Right cardiac atrium (tissue), 5 donors: ENCODE data around the gene LMBRD1. TPM values are rescaled to one million over a fixed set of nuclear protein-coding genes. Genes with fewer than 3 reads are reported as not detected.

Source experiments
- ATAC-seq, 2 donors: fragments of 200-7000 bp; cut with Tn5 transposase; one replicate each; pipeline versions ENCODE4 v1.8.0 to v1.9.1; 2020; ENCODE audit warnings: moderate library complexity in 2 of 2, mild to moderate bottlenecking in 1 of 2
- DNase-seq, 3 donors: peaks; one replicate each; pipeline ENCODE4 v3.0.0-alpha.2; 2020
- H3K27ac ChIP-seq: one replicate; pipeline ENCODE4 v1.5.1; 2013; ENCODE audit warnings: mild to moderate bottlenecking, low read length, control low read depth, moderate library complexity
- H3K27me3 ChIP-seq: one replicate; pipeline ENCODE4 v1.6.1; 2013; ENCODE audit not compliant: control insufficient read depth, insufficient read depth
- H3K4me1 ChIP-seq: one replicate; pipeline ENCODE4 v1.6.1; 2013; ENCODE audit warnings: low read length; ENCODE audit not compliant: control insufficient read depth, insufficient read depth
- H3K4me3 ChIP-seq: one replicate; pipeline ENCODE4 v1.5.1; 2013; ENCODE audit warnings: low read length, control low read depth
- H3K9me3 ChIP-seq: one replicate; pipeline ENCODE4 v1.6.1; 2013; ENCODE audit warnings: low read length; ENCODE audit not compliant: control insufficient read depth
- WGBS: extraction: QIAGEN DNeasy Blood & Tissue Kit; methylation state at CpG from one replicate; pipeline ENCODE4 v1.1.7; 2013; 5-methylcytosine and 5-hydroxymethylcytosine counted together
- intact Hi-C, 4 donors: fragments of 100-400 bp; cut with DNase I; formaldehyde crosslinking; loops; one replicate each; pipeline versions ENCODE4 v1.11.0 to v1.14.0; 2022 to 2023
- polyA plus RNA-seq: library from polyadenylated mRNA; stranded (reverse); fragments of 200-250 nt; gene quantifications from one replicate; pipeline ENCODE4 v1.2.3, GENCODE V29; 2013
- total RNA-seq, 4 donors: library from RNA; stranded (reverse); fragmentation: NEBNext Ultra II Directional; extraction: Animal tissue kit (Norgen Biotek cat#: 25700); gene quantifications; one replicate each; pipeline ENCODE4 v1.2.1, GENCODE V29; 2021
- donor health status: healthy with polysubstance abuse.
- donor health status: DM: no; HTN: yes; CAD: no.
- donor health status: DM: no; HTN: no; CAD: no.
- donor health status: DM: no; HTN: yes; CAD: no; lungs with severe emphysema.
- donor health status: DM: yes; HTN: yes; CAD: no.

The LMBRD1 gene
- total and polyA plus RNA-seq, 5 donors = 46.3 to 56.2 (median 51.5) TPM

GRCh38 chr6:69775941-69776340 is 20.9 kb downstream of the LMBRD1 start:
- intact Hi-C loops = no loop called here
- Histone ChIP-seq H3K27me3 (no peaks in the 10 kb centered on the region), H3K27ac (no peak overlapping the region), H3K9me3 (no peaks in the 10 kb centered on the region), H3K4me3 (no peak overlapping the region), H3K4me1 (no peaks in the 10 kb centered on the region)
- DNase-seq = no peak
- no peak for ATAC-seq

DNA sequence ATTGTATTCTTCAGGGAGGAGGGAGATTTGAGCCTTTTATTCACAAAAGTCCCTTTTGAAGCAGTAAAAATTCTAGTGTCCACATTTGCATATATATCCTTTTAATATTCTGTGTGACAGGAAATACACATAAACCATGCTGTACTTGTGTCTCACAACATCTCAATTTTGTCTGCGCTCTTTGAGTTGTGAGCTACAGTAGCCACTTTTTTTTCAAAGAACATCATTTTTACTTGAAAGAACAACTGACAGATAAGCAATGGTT is 21.3 kb downstream of the LMBRD1 start:
- H3K27me3 ChIP-seq = no peaks in the 10 kb centered on the region
- H3K4me3 ChIP-seq = no peak overlapping the region
- no peaks in the 10 kb centered on the region for H3K9me3 ChIP-seq
- DNase-seq (no peak), ATAC-seq (no peak)
- WGBS = 98% methylated on average over 1 of the region's 1 CpG
- intact Hi-C loops = no loop called here
- H3K27ac ChIP-seq = no peak overlapping the region
- H3K4me1 ChIP-seq = no peaks in the 10 kb centered on the region

- WGBS = 87% methylated on average over 4 of the region's 4 CpGs
- Histone ChIP-seq H3K27ac (no peak overlapping the region), H3K4me1 (no peaks in the 10 kb centered on the region), H3K9me3 (no peaks in the 10 kb centered on the region), H3K4me3 (no peak overlapping the region), H3K27me3 (no peaks in the 10 kb centered on the region)
- intact Hi-C loops = no loop called here
- ATAC-seq (no peak), DNase-seq (no peak)
These were observed 21.8 kb downstream of the LMBRD1 start for GRCh38 chr6:69774740-69775584.

DNA sequence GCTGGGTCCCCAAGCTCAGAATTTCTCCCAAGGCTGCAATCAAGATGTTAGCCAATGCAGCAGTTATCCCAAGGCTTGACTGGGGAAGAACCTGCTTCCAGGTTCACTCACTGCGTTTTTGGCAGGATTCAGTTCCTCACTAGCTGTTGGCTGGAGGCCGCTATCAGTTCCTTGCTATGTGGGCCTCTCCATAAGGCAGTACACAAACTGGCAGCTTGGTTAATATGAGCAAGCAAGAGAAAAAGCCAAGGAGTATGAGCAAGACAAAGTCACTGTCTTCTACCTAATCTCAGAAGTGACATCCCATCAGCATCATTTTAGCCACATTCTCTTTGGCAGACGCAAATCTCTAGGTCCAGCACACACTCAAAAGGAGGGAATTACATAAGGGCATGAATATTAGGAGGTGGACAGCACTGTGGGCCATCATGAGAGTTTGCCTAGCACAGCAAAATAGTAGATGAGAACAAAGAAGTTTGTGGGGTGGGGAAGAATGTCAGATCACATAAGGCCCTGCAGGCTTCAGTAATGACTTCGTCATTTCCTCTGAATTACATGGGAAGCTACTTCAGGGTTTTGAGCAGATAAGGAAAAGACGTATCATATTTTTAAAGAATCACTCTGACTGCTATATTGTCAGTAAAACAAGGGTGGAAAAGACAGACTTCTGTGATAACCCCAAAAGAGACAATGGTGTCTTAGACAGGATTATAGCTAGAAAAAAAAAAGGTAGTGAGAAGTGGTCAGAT is 25.5 kb downstream of the LMBRD1 start:
- intact Hi-C loops = no loop called here
- no peak overlapping the region for H3K4me3 ChIP-seq
- H3K4me1 ChIP-seq = no peaks in the 10 kb centered on the region
- DNase-seq (no peak), ATAC-seq (no peak)
- H3K9me3 ChIP-seq = no peaks in the 10 kb centered on the region
- H3K27me3 ChIP-seq = no peaks in the 10 kb centered on the region
- 86% methylated on average over 5 of the region's 5 CpGs for WGBS
- no peak overlapping the region for H3K27ac ChIP-seq

DNA sequence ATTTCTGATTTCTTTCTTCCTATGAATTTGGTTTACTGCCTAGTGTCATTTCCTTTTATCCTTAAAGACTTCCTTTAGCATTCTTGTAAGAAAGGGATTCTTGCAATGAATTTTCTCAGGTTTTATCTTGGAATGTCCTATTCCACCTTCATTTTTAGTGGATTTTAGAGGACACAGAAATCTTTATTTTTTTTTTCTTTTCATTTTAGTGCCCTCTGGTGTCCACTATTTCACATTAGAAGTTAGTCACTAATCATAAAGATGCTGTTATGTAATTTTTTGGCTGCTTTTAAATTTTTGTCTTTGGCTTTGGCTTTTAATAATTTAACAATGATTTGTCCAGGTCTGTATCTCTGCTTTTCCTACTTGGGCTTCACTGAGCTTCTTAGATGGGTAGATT is 28.1 kb downstream of the LMBRD1 start:
- Histone ChIP-seq H3K4me3 (no peak overlapping the region), H3K27ac (no peak overlapping the region), H3K27me3 (no peaks in the 10 kb centered on the region), H3K4me1 (no peaks in the 10 kb centered on the region), H3K9me3 (no peaks in the 10 kb centered on the region)
- no peak for DNase-seq
- no peak for ATAC-seq
- intact Hi-C loops = no loop called here

GRCh38 chr6:69763763-69764162 is 33.0 kb downstream of the LMBRD1 start:
- Histone ChIP-seq H3K27ac (no peak overlapping the region), H3K27me3 (no peaks in the 10 kb centered on the region), H3K4me3 (no peak overlapping the region), H3K9me3 (no peaks in the 10 kb centered on the region), H3K4me1 (peaks cover 3% of the 10 kb centered on the region)
- WGBS = 91% methylated on average over 3 of the region's 3 CpGs
- no peak for DNase-seq
- intact Hi-C loops = no loop called here
- no peak for ATAC-seq

DNA sequence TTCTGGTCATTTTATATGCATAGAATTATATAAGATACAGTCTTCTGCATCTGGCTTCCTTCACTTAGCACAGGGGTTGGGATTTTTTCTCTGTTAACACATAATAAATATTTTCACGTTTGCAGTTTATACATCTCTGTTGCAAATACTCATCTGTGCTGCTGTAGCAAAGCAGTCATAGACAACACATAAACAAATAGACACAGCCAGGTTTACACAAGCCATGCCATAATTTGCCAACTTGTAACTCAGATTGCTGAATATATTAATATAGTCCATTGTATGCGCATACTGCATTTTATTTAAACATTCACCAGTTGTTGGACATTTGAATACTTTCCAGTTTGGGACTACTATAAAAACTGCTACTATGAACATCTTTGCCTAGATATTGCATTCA is 35.0 kb downstream of the LMBRD1 start:
- Histone ChIP-seq H3K27ac (no peak overlapping the region), H3K27me3 (no peaks in the 10 kb centered on the region), H3K9me3 (no peaks in the 10 kb centered on the region), H3K4me1 (peaks cover 3% of the 10 kb centered on the region), H3K4me3 (no peak overlapping the region)
- ATAC-seq = no peak
- 82% methylated on average over 2 of the region's 2 CpGs for WGBS
- DNase-seq = no peak
- intact Hi-C loops = no loop called here

DNA sequence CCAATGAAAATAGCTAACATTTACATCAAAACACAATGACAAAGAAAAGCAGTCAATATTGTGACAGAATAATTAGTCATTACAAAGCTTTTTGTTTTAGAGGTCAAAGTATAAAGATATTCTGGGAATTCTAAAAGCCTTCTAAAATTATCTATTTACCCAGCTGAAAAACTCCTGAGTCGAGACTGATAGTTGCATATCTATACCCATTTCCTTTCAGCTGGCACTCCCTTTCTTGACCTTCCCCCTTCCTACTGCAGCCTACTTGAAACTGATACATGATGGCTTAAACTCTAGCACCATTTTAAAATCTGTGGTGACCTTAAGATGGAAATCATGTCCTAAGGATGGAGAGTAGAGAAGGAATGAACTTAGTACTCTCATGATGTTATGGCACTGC is 38.6 kb downstream of the LMBRD1 start:
- Histone ChIP-seq H3K4me1 (peaks cover 3% of the 10 kb centered on the region), H3K4me3 (no peak overlapping the region), H3K9me3 (no peaks in the 10 kb centered on the region), H3K27me3 (no peaks in the 10 kb centered on the region), H3K27ac (no peak overlapping the region)
- ATAC-seq (no peak), DNase-seq (no peak)
- intact Hi-C loops = no loop called here
- WGBS = 16% methylated on average over 1 of the region's 1 CpG

DNA sequence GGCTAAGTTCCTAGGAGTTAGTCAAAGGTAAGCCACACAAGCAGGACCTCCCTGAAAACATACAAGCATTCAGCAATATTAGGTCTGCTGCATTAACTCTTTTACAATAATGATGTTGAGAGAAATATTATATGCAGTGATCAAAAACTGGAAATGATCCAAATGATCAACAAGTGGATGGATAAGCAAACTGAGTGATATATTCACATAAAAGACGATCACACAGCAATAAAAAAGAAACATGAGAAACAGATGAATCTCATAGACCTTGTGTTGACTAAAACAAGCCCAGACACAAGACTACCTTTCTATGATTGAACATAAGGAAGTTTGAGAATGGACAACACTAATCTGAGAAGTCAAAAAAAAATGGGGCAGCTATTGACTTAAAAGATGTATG is 39.9 kb downstream of the LMBRD1 start:
- DNase-seq (no peak), ATAC-seq (no peak)
- intact Hi-C loops = no loop called here
- Histone ChIP-seq H3K9me3 (no peaks in the 10 kb centered on the region), H3K27me3 (no peaks in the 10 kb centered on the region), H3K4me1 (peaks cover 3% of the 10 kb centered on the region), H3K4me3 (no peak overlapping the region), H3K27ac (no peak overlapping the region)
- 95% methylated on average over 1 of the region's 1 CpG for WGBS

GRCh38 chr6:69756366-69756765 is 40.4 kb downstream of the LMBRD1 start:
- H3K27me3 ChIP-seq = no peaks in the 10 kb centered on the region
- DNase-seq (no peak), ATAC-seq (no peak)
- no peak overlapping the region for H3K27ac ChIP-seq
- H3K4me1 ChIP-seq = peaks cover 3% of the 10 kb centered on the region
- intact Hi-C loops = no loop called here
- H3K9me3 ChIP-seq = no peaks in the 10 kb centered on the region
- H3K4me3 ChIP-seq = no peak overlapping the region

GRCh38 chr6:69735027-69735426 is 61.8 kb downstream of the LMBRD1 start:
- Histone ChIP-seq H3K4me3 (no peak overlapping the region), H3K9me3 (no peaks in the 10 kb centered on the region), H3K27ac (no peak overlapping the region), H3K4me1 (no peaks in the 10 kb centered on the region), H3K27me3 (no peaks in the 10 kb centered on the region)
- ATAC-seq (no peak), DNase-seq (no peak)
- WGBS = 94% methylated on average over 4 of the region's 4 CpGs
- intact Hi-C loops = no loop called here
